ENCODE measurements around the gene SERPINB5.

SERPINB5 gene

GRCh38 chr18:63445037-63445436 is 31.7 kb upstream of the SERPINB5 start:
- no peak for TF ChIP-seq CTCF (IDR thresholded peaks at IDR 0.05; ENCODE audit: borderline replicate concordance, extremely low read depth, low read length, poor library complexity, severe bottlenecking)
- H3K4me3 ChIP-seq (ENCODE audit: low read depth in 1 of 2, low read length in 2 of 2) = no peak overlapping the region
- 0 out of 2 replicates have a peak, but pooled peaks cover 4% of the 10 kb centered on the region for H3K4me1 ChIP-seq (ENCODE audit: insufficient read depth, low read length)
- H3K27me3 ChIP-seq (ENCODE audit: insufficient read depth, low read length, poor library complexity) = peaks cover 3% of the 10 kb centered on the region
- H3K9me3 ChIP-seq (ENCODE audit: insufficient read depth, low read length, severe bottlenecking) = no peaks in the 10 kb centered on the region
- no peak for DNase-seq
- no peaks in the 10 kb centered on the region for H3K36me3 ChIP-seq (ENCODE audit: insufficient read depth, low read length)
- H3K9ac ChIP-seq (ENCODE audit: low read depth, low read length) = no peak overlapping the region
- H2AFZ ChIP-seq (ENCODE audit: low read depth, low read length) = no peak overlapping the region
- no peaks in the 10 kb centered on the region for H4K20me1 ChIP-seq (ENCODE audit: insufficient read depth, low read length)
- ATAC-seq (ENCODE audit: insufficient read depth, low read depth) = no peak
- H3K4me2 ChIP-seq (ENCODE audit: insufficient read depth, low read length) = no peak overlapping the region
- H3K79me2 ChIP-seq (ENCODE audit: insufficient read depth, low read length) = no peaks in the 10 kb centered on the region
- H3K27ac ChIP-seq (ENCODE audit: low read length) = no peak overlapping the region

DNA sequence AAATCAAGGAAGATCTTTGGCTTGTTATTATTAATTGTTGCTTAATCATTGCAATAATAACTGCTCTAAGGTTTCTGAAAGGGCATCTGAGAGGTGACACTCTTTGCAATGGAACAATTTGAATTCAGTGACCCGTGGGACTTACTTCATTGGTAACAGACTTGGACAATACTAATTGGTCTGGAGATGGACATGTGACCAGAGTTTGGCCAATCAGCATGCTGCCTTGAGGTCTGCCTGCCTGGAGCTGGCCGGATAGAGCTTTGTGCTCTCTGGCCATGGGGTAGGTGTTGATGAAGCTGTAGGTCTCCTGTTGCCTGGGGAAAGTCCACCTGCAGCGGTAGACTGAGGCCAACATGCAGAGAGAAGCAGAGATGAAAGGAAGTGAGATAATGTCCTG is 30.5 kb upstream of the SERPINB5 start:
- H3K4me2 ChIP-seq (ENCODE audit: insufficient read depth, low read length) = no peak overlapping the region
- no peaks in the 10 kb centered on the region for H3K36me3 ChIP-seq (ENCODE audit: insufficient read depth, low read length)
- no peak overlapping the region for H3K4me3 ChIP-seq (ENCODE audit: low read depth in 1 of 2, low read length in 2 of 2)
- ATAC-seq (ENCODE audit: insufficient read depth, low read depth) = no peak
- peak overlapping the region; percentile 7; the same call in 1 of the 2 replicates for H2AFZ ChIP-seq (ENCODE audit: low read depth, low read length)
- TF ChIP-seq CTCF (IDR thresholded peaks at IDR 0.05; ENCODE audit: borderline replicate concordance, extremely low read depth, low read length, poor library complexity, severe bottlenecking) = no peak
- no peak for TF ChIP-seq EZH2 (IDR thresholded peaks at IDR 0.05; ENCODE audit: borderline replicate concordance, low read depth, low read length, severe bottlenecking)
- no peaks in the 10 kb centered on the region for H3K9me3 ChIP-seq (ENCODE audit: insufficient read depth, low read length, severe bottlenecking)
- no peak for DNase-seq
- H3K27me3 ChIP-seq (ENCODE audit: insufficient read depth, low read length, poor library complexity) = no peaks in the 10 kb centered on the region
- 0 out of 2 replicates have a peak, but pooled peaks cover 4% of the 10 kb centered on the region for H3K4me1 ChIP-seq (ENCODE audit: insufficient read depth, low read length)
- H3K79me2 ChIP-seq (ENCODE audit: insufficient read depth, low read length) = no peaks in the 10 kb centered on the region
- H3K9ac ChIP-seq (ENCODE audit: low read depth, low read length) = no peak overlapping the region
- no peak overlapping the region for H3K27ac ChIP-seq (ENCODE audit: low read length)
- no peaks in the 10 kb centered on the region for H4K20me1 ChIP-seq (ENCODE audit: insufficient read depth, low read length)

DNA sequence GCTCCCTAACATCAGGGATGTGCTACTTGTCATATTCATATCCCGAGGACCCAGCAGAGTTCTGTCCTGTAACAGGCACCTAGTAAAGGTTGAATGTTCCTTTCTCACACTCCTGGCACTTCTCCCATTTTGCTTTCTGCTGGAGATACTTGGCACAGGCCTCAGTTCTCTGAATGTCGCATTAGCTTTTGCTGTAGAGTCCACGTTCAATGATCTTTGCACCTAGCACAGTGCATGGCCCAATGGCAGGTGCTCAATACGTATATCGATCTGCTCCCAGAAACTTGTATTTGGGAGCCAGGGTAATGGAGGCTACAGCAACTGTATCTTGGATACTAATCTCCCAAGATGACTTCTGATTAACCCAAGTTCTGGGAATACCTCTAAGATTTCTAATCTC is 29.7 kb upstream of the SERPINB5 start:
- no peak for DNase-seq
- no peak for ATAC-seq (ENCODE audit: insufficient read depth, low read depth)
- no peaks in the 10 kb centered on the region for H3K36me3 ChIP-seq (ENCODE audit: insufficient read depth, low read length)
- H3K4me1 ChIP-seq (ENCODE audit: insufficient read depth, low read length) = 0 out of 2 replicates have a peak, but pooled peaks cover 4% of the 10 kb centered on the region
- no peak overlapping the region for H3K4me2 ChIP-seq (ENCODE audit: insufficient read depth, low read length)
- H3K79me2 ChIP-seq (ENCODE audit: insufficient read depth, low read length) = no peaks in the 10 kb centered on the region
- no peak overlapping the region for H3K27ac ChIP-seq (ENCODE audit: low read length)
- H2AFZ ChIP-seq (ENCODE audit: low read depth, low read length) = no peak overlapping the region
- no peak for TF ChIP-seq CTCF (IDR thresholded peaks at IDR 0.05; ENCODE audit: borderline replicate concordance, extremely low read depth, low read length, poor library complexity, severe bottlenecking)
- no peak for TF ChIP-seq EZH2 (IDR thresholded peaks at IDR 0.05; ENCODE audit: borderline replicate concordance, low read depth, low read length, severe bottlenecking)
- no peaks in the 10 kb centered on the region for H3K9me3 ChIP-seq (ENCODE audit: insufficient read depth, low read length, severe bottlenecking)
- H3K4me3 ChIP-seq (ENCODE audit: low read depth in 1 of 2, low read length in 2 of 2) = no peak overlapping the region
- H3K27me3 ChIP-seq (ENCODE audit: insufficient read depth, low read length, poor library complexity) = no peaks in the 10 kb centered on the region
- no peaks in the 10 kb centered on the region for H4K20me1 ChIP-seq (ENCODE audit: insufficient read depth, low read length)
- no peak overlapping the region for H3K9ac ChIP-seq (ENCODE audit: low read depth, low read length)

DNA sequence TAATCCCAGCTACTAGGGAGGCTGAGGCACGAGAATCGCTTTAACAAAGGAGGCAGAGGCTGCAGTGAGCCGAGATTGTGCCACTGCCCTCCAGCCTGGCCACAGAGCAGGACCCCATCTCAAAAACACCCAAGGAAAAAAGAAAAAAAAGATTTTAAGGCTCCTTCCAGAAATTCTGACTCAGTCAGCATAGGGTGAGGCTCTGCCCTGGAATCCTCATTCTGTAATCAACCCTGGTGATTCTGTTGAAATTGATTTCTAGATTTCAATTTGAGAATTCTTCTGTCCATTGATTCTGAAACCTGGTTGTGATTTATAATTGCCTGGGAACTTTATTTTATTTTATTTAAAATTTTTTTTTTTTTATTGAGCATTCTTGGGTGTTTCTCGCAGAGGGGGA is 27.3 kb upstream of the SERPINB5 start:
- no peak overlapping the region for H3K9ac ChIP-seq (ENCODE audit: low read depth, low read length)
- H3K36me3 ChIP-seq (ENCODE audit: insufficient read depth, low read length) = no peaks in the 10 kb centered on the region
- 0 out of 2 replicates have a peak, but pooled peaks cover 4% of the 10 kb centered on the region for H3K4me1 ChIP-seq (ENCODE audit: insufficient read depth, low read length)
- H3K4me2 ChIP-seq (ENCODE audit: insufficient read depth, low read length) = no peak overlapping the region
- no peaks in the 10 kb centered on the region for H3K27me3 ChIP-seq (ENCODE audit: insufficient read depth, low read length, poor library complexity)
- ATAC-seq (ENCODE audit: insufficient read depth, low read depth) = no peak
- no peak overlapping the region for H3K4me3 ChIP-seq (ENCODE audit: low read depth in 1 of 2, low read length in 2 of 2)
- H3K27ac ChIP-seq (ENCODE audit: low read length) = no peak overlapping the region
- H3K9me3 ChIP-seq (ENCODE audit: insufficient read depth, low read length, severe bottlenecking) = no peaks in the 10 kb centered on the region
- no peak for DNase-seq
- no peak overlapping the region for H2AFZ ChIP-seq (ENCODE audit: low read depth, low read length)
- H4K20me1 ChIP-seq (ENCODE audit: insufficient read depth, low read length) = no peaks in the 10 kb centered on the region
- H3K79me2 ChIP-seq (ENCODE audit: insufficient read depth, low read length) = no peaks in the 10 kb centered on the region
- no peak for TF ChIP-seq EZH2 (IDR thresholded peaks at IDR 0.05; ENCODE audit: borderline replicate concordance, low read depth, low read length, severe bottlenecking)
